HUES48 (cell line): ENCODE data around the gene SCGB1C1.

Source experiments
- H3K27ac ChIP-seq: one replicate; pipeline ENCODE4 v1.7.0; 2013; ENCODE audit warnings: low read depth, low read length, inconsistent platforms
- H3K27me3 ChIP-seq: 2 replicates; pipeline ENCODE4 v1.6.1; 2013; ENCODE audit warnings: mild to moderate bottlenecking, low read length; ENCODE audit not compliant: control insufficient read depth, insufficient read depth
- H3K36me3 ChIP-seq: 2 replicates; pipeline ENCODE4 v1.6.1; 2013; ENCODE audit warnings: low read length; ENCODE audit not compliant: control insufficient read depth, insufficient read depth
- H3K4me1 ChIP-seq: 2 replicates; pipeline ENCODE4 v1.6.1; 2013; ENCODE audit warnings: mild to moderate bottlenecking, low read length; ENCODE audit not compliant: control insufficient read depth, insufficient read depth
- H3K4me3 ChIP-seq: 2 replicates; pipeline ENCODE4 v1.5.1; 2013; ENCODE audit warnings: mild to moderate bottlenecking, low read depth, low read length
- H3K9ac ChIP-seq: 2 replicates; pipeline ENCODE4 v1.6.1; 2013; ENCODE audit warnings: mild to moderate bottlenecking, low read depth, low read length, moderate library complexity
- H3K9me3 ChIP-seq: 2 replicates; pipeline ENCODE4 v1.6.1; 2013; ENCODE audit warnings: low read length; ENCODE audit not compliant: control insufficient read depth, insufficient read depth

The SCGB1C1 gene

GRCh38 chr11:223026-223789, 30.3 kb downstream of the SCGB1C1 start:
- Histone ChIP-seq H3K4me1 (no peaks in the 10 kb centered on the region), H3K9me3 (no peaks in the 10 kb centered on the region), H3K4me3 (no peak overlapping the region), H3K36me3 (no peaks in the 10 kb centered on the region), H3K9ac (no peak overlapping the region), H3K27me3 (no peaks in the 10 kb centered on the region), H3K27ac (no peak overlapping the region)

- H3K4me3 ChIP-seq: no peak overlapping the region
- H3K36me3 ChIP-seq: no peaks in the 10 kb centered on the region
- H3K4me1 ChIP-seq: no peaks in the 10 kb centered on the region
- no peak overlapping the region for H3K27ac ChIP-seq
- H3K9me3 ChIP-seq: no peaks in the 10 kb centered on the region
- no peak overlapping the region for H3K9ac ChIP-seq
- H3K27me3 ChIP-seq: no peaks in the 10 kb centered on the region
These were observed 31.0 kb downstream of the SCGB1C1 start for GRCh38 chr11:223884-224283.

GRCh38 chr11:224424-224823, 31.5 kb downstream of the SCGB1C1 start:
- H3K4me3 ChIP-seq: no peak overlapping the region
- H3K36me3 ChIP-seq: no peaks in the 10 kb centered on the region
- H3K9ac ChIP-seq: no peak overlapping the region
- H3K27ac ChIP-seq: no peak overlapping the region
- no peaks in the 10 kb centered on the region for H3K27me3 ChIP-seq
- H3K9me3 ChIP-seq: no peaks in the 10 kb centered on the region
- no peaks in the 10 kb centered on the region for H3K4me1 ChIP-seq

GRCh38 chr11:225734-226453, 33.0 kb downstream of the SCGB1C1 start:
- H3K27me3 ChIP-seq: no peaks in the 10 kb centered on the region
- H3K27ac ChIP-seq: no peak overlapping the region
- no peaks in the 10 kb centered on the region for H3K4me1 ChIP-seq
- H3K4me3 ChIP-seq: no peak overlapping the region
- no peaks in the 10 kb centered on the region for H3K36me3 ChIP-seq
- H3K9ac ChIP-seq: no peak overlapping the region
- no peaks in the 10 kb centered on the region for H3K9me3 ChIP-seq

GRCh38 chr11:227824-228379, 35.0 kb downstream of the SCGB1C1 start:
- no peak overlapping the region for H3K4me3 ChIP-seq
- H3K9ac ChIP-seq: no peak overlapping the region
- H3K4me1 ChIP-seq: no peaks in the 10 kb centered on the region
- no peaks in the 10 kb centered on the region for H3K9me3 ChIP-seq
- no peaks in the 10 kb centered on the region for H3K36me3 ChIP-seq
- H3K27ac ChIP-seq: no peak overlapping the region
- no peaks in the 10 kb centered on the region for H3K27me3 ChIP-seq

- Histone ChIP-seq H3K4me1 (no peaks in the 10 kb centered on the region), H3K9me3 (no peaks in the 10 kb centered on the region), H3K27me3 (no peaks in the 10 kb centered on the region), H3K9ac (no peak overlapping the region), H3K27ac (no peak overlapping the region), H3K36me3 (no peaks in the 10 kb centered on the region), H3K4me3 (no peak overlapping the region)
These were observed 37.6 kb downstream of the SCGB1C1 start for GRCh38 chr11:230431-230830.

- Histone ChIP-seq H3K4me1 (peaks cover 5% of the 10 kb centered on the region), H3K9me3 (no peaks in the 10 kb centered on the region), H3K4me3 (no peak overlapping the region), H3K27ac (no peak overlapping the region), H3K9ac (no peak overlapping the region), H3K36me3 (no peaks in the 10 kb centered on the region), H3K27me3 (no peaks in the 10 kb centered on the region)
These were observed 40.1 kb downstream of the SCGB1C1 start for GRCh38 chr11:232783-233565.

GRCh38 chr11:235180-235579, 42.3 kb downstream of the SCGB1C1 start:
- H3K4me3 ChIP-seq: peak overlapping the region; percentile 96
- H3K9ac ChIP-seq: no peak overlapping the region
- peaks cover 11% of the 10 kb centered on the region for H3K36me3 ChIP-seq
- no peak overlapping the region for H3K27ac ChIP-seq
- peaks cover 8% of the 10 kb centered on the region for H3K4me1 ChIP-seq
- no peaks in the 10 kb centered on the region for H3K27me3 ChIP-seq
- H3K9me3 ChIP-seq: no peaks in the 10 kb centered on the region

GRCh38 chr11:235609-235996, 42.7 kb downstream of the SCGB1C1 start:
- Histone ChIP-seq H3K27ac (peak overlapping the region; percentile 76), H3K9me3 (no peaks in the 10 kb centered on the region), H3K4me1 (peaks cover 8% of the 10 kb centered on the region), H3K9ac (peak overlapping the region; percentile 83), H3K36me3 (peaks cover 16% of the 10 kb centered on the region), H3K4me3 (peak overlapping the region; percentile 96), H3K27me3 (no peaks in the 10 kb centered on the region)

- Histone ChIP-seq H3K27me3 (no peaks in the 10 kb centered on the region), H3K36me3 (peaks cover 20% of the 10 kb centered on the region), H3K27ac (peak within 1 kb of the TSS; percentile 97), H3K9ac (peak within 1 kb of the TSS; percentile 83), H3K9me3 (no peaks in the 10 kb centered on the region), H3K4me1 (peaks cover 8% of the 10 kb centered on the region), H3K4me3 (peak within 1 kb of the TSS; percentile 96)
These were observed 43.3 kb downstream of the SCGB1C1 start, which contains the start of gene SIRT3 for GRCh38 chr11:235997-236773. SIRT3 (minus strand) TSS chr11:236342; CDS start chr11:236328, 14 bp downstream.
